Activated CD8-positive, alpha-beta memory T cell treated with anti-CD3 and anti-CD28 coated beads for 1 hour (primary cell): ENCODE measurements around the gene VGLL4.

Experiments
- DNase-seq, 2 donors: peaks; one replicate each; pipeline ENCODE4 v3.0.0-alpha.2; 2020; ENCODE audit warnings: low read depth in 1 of 2; ENCODE audit errors: extremely low read depth in 1 of 2

The VGLL4 gene

DNA sequence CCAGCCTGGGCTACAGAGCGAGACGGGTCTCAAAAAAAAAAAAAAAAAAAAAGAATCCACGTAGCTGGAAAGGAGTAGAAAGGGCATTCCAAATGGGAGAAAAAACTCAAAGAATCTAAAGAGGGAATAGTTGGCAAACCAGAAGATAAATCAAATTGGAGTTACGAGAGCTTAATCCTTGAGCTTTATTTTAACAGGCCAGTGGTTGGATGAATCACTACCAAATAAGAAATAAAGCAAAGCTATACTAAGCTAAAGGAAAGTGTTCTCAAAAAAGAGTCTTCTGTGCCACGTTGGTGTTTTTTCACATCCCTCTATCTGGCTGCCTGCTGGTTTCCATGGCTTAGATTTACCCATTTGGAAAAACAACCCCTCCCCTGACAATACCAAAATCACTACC lies 14.0 kb downstream of the VGLL4 start:
- DNase-seq = no peak

- no peak for DNase-seq
Observed at GRCh38 chr3:11627612-11628011, 16.1 kb downstream of the VGLL4 start.

GRCh38 chr3:11626084-11626463 lies 17.6 kb downstream of the VGLL4 start:
- no peak for DNase-seq

DNA sequence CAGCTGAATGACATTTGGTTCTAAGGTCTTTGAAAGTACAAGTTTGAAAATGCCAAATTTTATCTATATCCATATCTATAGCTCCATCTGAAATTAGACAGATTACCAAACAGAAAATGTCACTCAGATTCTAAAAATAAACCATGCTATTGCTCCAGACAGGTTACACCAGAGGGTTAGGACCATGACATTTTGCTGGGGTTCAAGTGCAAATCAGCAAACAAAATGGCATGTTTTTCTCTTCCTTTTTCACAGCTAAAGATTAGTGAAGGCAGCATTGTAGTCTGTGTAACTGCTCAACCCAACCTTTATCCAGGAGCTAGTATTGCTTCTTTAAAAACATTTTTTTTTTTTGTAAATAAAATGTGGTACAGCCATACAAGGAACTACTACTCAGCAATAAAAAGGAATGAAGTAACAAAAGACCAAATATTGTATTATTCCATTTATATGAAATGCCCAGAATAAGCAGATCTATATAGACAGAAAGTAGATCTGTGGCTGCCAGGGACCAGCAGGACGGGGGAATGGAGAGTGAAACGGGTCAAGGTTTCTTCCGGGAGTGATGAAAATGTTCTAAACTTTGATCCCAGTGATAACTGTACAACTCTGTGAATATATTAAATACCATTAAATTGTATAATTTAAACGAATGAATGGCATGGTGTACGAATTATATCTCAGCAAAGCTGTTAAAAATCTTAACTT lies 18.2 kb downstream of the VGLL4 start:
- DNase-seq = no peak

DNA sequence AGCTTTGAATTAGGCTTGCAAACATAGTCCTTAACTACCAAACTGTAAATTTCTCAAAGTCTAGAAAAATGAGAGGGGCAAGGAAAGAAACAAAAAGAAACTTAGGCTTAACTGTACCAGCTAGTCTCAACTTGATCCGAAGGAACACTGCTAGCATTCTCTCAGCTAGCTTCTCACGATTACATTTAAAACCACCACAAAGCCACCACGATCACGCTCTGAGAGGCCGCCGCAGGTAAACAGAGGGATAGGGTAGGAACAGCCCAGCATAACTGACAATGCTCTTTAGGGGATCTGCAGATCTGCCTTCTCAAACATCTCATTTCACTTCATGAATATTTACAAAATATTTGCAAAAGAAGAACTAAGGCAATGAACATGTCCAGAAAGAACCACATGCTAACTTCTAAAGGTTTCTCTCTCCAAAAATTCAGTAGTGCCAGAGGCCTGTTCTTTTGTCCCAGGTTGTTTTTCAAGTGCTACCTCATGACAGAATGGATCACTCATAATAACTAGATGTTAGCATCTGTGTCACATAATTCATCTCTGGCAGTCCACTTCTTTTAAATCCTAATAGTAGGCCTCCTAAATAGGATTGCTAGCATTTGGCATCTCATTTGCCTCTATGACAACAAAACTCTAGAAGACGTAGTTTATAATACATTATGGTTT lies 18.9 kb downstream of the VGLL4 start:
- DNase-seq = no peak

DNA sequence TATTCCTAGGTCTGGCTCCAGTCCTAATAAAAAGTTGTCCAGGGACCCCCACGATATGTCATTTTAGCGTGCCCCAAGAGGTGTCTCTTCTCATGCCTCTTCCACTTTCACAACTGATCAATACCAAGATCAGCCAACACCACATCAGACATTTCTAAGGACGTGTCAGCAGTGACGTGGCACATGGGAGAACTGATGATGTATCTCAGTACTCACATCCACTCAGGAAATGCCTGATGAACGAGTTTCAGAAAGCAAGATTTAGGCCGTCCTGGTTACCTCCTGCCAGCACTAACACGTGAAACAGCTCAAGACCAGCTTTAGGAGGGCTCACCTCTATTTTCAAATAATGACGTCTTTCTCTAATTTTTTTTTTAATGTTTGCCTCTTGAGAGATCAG lies 19.6 kb downstream of the VGLL4 start:
- no peak for DNase-seq

DNA sequence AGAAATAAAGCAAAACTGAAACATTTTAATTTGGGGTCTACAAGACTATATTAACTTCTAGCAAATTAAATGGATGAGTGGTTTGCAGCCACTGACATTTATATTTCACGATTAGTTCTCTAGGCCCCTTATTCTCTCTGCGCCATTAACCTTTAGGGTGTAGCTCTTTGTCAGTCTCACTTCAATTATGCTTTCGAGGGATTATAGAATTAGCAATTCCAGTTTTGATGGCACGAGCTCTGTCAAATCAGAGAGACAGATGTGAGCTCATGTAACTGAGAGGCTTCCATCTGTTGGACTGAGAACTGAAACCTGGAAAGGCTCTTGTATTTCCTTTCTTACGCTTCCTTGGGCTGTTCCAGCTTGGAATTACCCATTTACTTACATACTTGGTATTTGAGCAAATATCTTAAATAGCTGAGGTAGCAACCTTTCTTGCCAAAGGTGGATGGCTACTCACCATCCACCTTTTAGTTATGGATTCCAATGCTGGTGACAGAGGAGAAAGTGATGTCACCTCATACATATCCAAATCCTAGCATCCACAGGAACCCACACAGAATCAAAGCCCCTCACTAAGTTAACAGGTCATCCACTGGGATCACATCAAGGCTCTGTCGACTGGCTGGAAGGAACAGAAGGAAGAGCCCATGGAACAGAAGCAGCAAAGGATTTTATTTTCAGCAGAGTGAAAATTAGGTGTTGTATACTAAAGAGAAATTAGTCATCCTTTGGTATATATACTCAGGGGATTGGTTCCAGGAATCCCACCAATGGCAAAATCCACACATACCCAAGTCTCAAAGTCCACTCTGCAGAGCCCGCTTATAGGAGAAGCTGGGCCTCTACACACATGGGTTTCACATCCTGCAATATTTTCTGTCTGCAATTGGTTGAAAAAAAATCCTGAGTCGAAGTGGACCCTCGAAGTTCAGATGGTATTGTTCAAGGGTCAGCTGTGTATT lies 20.8 kb downstream of the VGLL4 start:
- DNase-seq = no peak

- no peak for DNase-seq
Observed at GRCh38 chr3:11621077-11621476, 22.6 kb downstream of the VGLL4 start.

DNA sequence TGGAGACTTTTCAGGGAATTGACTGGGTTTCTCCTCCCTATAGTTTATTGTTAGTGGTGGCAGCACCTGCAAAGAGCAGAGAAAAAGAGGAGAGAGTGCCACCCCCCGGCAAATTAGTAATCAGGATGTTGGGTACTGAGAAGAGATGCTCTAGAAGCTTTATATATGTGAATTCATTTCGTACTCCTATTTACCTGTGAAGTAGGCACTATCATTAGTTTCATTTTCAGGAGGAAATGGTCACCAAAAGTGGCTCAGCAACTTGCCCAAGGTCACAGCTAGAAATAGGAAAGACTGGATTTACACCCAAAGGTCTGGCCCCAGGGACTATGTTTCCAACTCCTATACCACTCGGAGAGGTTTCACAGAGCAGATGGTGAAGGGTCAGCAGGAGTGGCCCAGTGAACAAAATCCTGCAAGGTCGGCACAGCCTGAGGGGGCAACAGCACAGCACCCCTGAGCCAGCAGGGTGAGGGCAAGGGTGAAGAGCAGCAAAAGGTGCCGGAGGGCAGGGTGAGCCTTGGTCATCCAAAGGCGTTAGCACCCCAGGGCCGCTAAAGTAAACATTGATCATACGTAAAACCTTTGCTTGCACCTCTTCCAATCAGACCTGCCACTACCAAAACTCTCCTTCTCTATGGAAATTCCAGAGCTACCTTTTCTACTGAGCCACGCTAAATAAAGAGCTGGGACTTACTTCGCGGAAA lies 23.6 kb downstream of the VGLL4 start:
- DNase-seq = no peak

- no peak for DNase-seq
Observed at GRCh38 chr3:11619461-11619860, 24.3 kb downstream of the VGLL4 start.

DNA sequence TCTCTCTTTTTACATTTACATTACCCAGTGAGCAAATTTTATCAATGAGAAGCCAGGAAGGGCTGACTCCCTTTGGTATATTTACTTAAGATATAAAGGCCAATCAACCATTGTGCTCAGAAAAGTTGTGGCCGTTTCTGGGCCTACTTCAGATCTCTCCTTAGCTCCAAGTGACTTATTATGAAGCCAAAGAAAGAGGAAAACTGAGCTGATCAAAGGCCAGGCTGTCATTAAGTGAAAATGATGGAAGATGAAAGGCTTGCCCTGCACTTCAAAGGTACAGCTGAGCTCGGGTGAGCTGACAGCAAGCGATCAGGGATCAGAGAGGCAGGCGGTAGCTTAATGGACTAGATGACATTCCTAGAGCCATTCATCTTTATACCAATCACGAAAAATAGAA lies 24.8 kb downstream of the VGLL4 start:
- DNase-seq = no peak

DNA sequence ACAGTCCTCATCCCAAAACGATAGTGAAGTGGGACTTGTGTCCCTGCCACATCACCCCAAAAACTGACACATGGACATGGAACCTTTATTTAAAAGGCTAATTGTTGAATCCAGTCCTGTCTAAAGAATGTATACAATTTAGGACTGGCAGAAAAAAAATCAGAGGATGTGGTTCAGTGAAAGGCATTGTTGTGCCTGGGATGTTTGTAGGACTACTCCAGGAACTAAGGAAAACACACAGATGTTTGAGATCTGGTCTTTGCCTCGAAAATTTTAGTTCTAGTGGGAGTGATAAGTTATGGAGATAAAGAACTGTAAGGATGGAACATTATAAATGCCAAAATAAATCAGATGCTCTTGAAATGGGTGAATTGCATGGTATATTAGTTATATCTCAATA lies 27.2 kb downstream of the VGLL4 start:
- DNase-seq = no peak

- DNase-seq = no peak
Observed at GRCh38 chr3:11613851-11614487, 29.7 kb downstream of the VGLL4 start.

DNA sequence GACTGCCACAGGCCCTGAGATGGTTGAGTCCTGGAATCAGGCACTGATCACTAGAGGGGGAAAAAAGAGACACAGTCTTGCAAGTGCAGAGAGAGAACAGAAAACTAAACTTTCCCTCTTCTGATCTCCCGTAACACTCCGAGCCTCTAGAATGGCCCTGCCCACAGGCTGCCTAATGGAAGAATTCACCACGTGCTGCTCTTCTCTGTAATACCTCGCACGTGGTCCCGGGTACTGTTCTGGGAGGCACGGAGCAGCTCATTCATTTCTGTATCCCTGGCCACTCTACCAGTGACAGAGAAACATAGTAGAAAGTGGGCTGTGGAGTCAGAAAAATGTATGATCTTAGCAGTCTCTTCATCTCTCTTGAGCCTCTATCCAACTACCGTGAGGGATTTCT lies 30.4 kb downstream of the VGLL4 start:
- DNase-seq = no peak

GRCh38 chr3:11612515-11613188 lies 31.1 kb downstream of the VGLL4 start:
- no peak for DNase-seq

- no peak for DNase-seq
Observed at GRCh38 chr3:11611341-11611799, 32.3 kb downstream of the VGLL4 start.

GRCh38 chr3:11610700-11611275 lies 32.9 kb downstream of the VGLL4 start:
- DNase-seq = no peak

GRCh38 chr3:11610044-11610671 lies 33.6 kb downstream of the VGLL4 start:
- DNase-seq = no peak

- no peak for DNase-seq
Observed at GRCh38 chr3:11609481-11609880, 34.2 kb downstream of the VGLL4 start.
